ENCODE results near the gene RBM33.

DNA sequence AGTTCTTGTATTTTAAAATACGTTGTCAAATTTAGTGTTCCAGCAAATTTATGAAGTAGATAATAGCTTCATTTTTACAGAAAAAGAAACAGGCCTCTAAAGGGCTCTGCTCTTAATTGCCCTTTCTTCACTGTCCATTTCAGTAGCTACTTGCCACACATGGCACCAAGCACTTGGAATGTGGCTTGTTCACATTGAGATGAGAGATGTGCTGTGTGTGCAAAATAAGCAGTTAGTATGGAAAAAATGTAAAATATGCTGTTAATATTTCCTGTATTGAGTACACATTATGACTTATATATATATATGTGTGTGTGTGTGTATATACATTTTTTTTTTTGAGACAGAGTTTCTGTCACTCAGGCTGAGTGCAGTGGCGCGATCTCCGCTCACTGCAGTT lies 19.5 kb downstream of the RBM33 start:
- TF ChIP-seq E2F1 (CRISPR knock-in tag; IDR thresholded peaks at IDR 0.05) (no peak), CTCF (IDR thresholded peaks at IDR 0.05) (no peak), ZNF138 (CRISPR knock-in tag; conservative IDR thresholded peaks at IDR 0.05) (no peak), TP53 (CRISPR knock-in tag; IDR thresholded peaks at IDR 0.05) (no peak), KAT7 (CRISPR knock-in tag; IDR thresholded peaks at IDR 0.05; ENCODE audit: borderline replicate concordance) (no peak), FOXP1 (CRISPR knock-in tag; IDR thresholded peaks at IDR 0.05; ENCODE audit: borderline replicate concordance) (no peak), MAX (CRISPR knock-in tag; IDR thresholded peaks at IDR 0.05) (no peak), TCF7 (CRISPR knock-in tag; IDR thresholded peaks at IDR 0.05; ENCODE audit: low read depth) (no peak)
- TF ChIP-seq, protein P1, sequence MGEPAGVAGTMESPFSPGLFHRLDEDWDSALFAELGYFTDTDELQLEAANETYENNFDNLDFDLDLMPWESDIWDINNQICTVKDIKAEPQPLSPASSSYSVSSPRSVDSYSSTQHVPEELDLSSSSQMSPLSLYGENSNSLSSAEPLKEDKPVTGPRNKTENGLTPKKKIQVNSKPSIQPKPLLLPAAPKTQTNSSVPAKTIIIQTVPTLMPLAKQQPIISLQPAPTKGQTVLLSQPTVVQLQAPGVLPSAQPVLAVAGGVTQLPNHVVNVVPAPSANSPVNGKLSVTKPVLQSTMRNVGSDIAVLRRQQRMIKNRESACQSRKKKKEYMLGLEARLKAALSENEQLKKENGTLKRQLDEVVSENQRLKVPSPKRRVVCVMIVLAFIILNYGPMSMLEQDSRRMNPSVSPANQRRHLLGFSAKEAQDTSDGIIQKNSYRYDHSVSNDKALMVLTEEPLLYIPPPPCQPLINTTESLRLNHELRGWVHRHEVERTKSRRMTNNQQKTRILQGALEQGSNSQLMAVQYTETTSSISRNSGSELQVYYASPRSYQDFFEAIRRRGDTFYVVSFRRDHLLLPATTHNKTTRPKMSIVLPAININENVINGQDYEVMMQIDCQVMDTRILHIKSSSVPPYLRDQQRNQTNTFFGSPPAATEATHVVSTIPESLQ (CRISPR knock-in tag; IDR thresholded peaks at IDR 0.05), result no peak
- TF ChIP-seq, protein P2, sequence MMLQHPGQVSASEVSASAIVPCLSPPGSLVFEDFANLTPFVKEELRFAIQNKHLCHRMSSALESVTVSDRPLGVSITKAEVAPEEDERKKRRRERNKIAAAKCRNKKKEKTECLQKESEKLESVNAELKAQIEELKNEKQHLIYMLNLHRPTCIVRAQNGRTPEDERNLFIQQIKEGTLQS (CRISPR knock-in tag; conservative IDR thresholded peaks at IDR 0.05), result no peak

Data from WTC11 (cell line).